Testis (tissue), 2 donors: Measurements from ENCODE around the gene PRAC1.

Experiments used
- POLR2A ChIP-seq: fragments of 450-650 bp; IDR thresholded peaks from one replicate; pipeline ENCODE4 v1.6.1; 2017; ENCODE audit warnings: antibody characterized with exemption, mild to moderate bottlenecking, moderate library complexity
- TF ChIP-seq, protein P1 (sequence below), 3 experiments: fragments of 450-650 bp in 2 of 3; fragments of 200-600 bp in 1 of 3; sonication (generic) in 1 of 3; IDR thresholded peaks; one replicate each; pipeline ENCODE4 v1.5.1; 2016 to 2019; ENCODE audit warnings: antibody characterized with exemption in 3 of 3, mild to moderate bottlenecking in 2 of 3, moderate library complexity in 1 of 3

DNA sequence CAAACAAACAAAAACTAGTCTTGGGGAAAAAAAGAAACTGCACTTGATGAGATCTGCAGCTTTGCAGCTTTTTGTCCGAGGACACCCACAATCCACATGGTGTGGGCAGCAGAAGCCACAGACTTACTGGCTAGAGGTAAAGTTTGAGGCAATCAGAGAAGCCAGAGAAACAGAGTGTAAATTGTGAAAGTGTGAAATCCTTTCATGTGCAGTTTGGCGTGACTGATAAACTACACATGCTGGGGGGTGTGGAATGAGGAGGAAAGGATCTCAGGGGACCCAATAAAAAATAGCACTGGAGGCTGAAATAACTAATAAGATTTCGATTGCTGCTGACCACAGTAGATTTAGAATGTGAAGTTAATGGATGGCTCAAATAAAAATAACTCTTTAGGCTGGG, 48.6 kb upstream of the PRAC1 start:
- TF ChIP-seq POLR2A = no peak
- TF ChIP-seq, protein P1, sequence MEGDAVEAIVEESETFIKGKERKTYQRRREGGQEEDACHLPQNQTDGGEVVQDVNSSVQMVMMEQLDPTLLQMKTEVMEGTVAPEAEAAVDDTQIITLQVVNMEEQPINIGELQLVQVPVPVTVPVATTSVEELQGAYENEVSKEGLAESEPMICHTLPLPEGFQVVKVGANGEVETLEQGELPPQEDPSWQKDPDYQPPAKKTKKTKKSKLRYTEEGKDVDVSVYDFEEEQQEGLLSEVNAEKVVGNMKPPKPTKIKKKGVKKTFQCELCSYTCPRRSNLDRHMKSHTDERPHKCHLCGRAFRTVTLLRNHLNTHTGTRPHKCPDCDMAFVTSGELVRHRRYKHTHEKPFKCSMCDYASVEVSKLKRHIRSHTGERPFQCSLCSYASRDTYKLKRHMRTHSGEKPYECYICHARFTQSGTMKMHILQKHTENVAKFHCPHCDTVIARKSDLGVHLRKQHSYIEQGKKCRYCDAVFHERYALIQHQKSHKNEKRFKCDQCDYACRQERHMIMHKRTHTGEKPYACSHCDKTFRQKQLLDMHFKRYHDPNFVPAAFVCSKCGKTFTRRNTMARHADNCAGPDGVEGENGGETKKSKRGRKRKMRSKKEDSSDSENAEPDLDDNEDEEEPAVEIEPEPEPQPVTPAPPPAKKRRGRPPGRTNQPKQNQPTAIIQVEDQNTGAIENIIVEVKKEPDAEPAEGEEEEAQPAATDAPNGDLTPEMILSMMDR (IDR thresholded peaks at IDR 0.05) = no peak
